Fibroblast of lung (primary cell): ENCODE measurements around the gene ZNF414. TPM values are rescaled to one million over a fixed set of nuclear protein-coding genes. Genes with fewer than 3 reads are reported as not detected.
"Not testable (repeated sequence)": the region's sequence is repeated elsewhere in the genome, so short reads cannot be mapped to it uniquely, and the experiment has no call there.

ENCODE experiments used
- DNase-seq, 2 donors: peaks; one replicate each; pipeline versions ENCODE4 v3.0.0 to v3.0.0-alpha.2; 2010; ENCODE audit warnings: low read depth in 2 of 2
- H2AFZ ChIP-seq: 2 replicates; pipeline ENCODE4 v1.5.1; 2012; ENCODE audit warnings: low read length, control low read depth, inconsistent platforms
- H3K27ac ChIP-seq: 2 replicates; pipeline ENCODE4 v1.5.1; 2011; ENCODE audit warnings: low read length, control low read depth; ENCODE audit not compliant: insufficient read depth
- H3K27me3 ChIP-seq: 2 replicates; pipeline ENCODE4 v1.5.1; 2011; ENCODE audit warnings: mild to moderate bottlenecking, low read length; ENCODE audit not compliant: control insufficient read depth, insufficient read depth
- H3K36me3 ChIP-seq: 2 replicates; pipeline ENCODE4 v1.5.1; 2011; ENCODE audit warnings: low read length; ENCODE audit not compliant: control insufficient read depth, insufficient read depth
- H3K4me1 ChIP-seq: 2 replicates; pipeline ENCODE4 v1.5.1; 2011; ENCODE audit warnings: low read length; ENCODE audit not compliant: control insufficient read depth, insufficient read depth; ENCODE audit errors: extremely low read depth
- H3K4me2 ChIP-seq: 2 replicates; pipeline ENCODE4 v1.5.1; 2011; ENCODE audit warnings: low read length, control low read depth; ENCODE audit not compliant: insufficient read depth; ENCODE audit errors: extremely low read depth
- H3K4me3 ChIP-seq, 4 experiments: fragments of 200-600 bp in 1 of 4; sonication (generic) in 1 of 4; replicated peaks in 1 of 4; 2 replicates each; pipeline ENCODE4 v1.5.1; 2011 to 2016; ENCODE audit warnings: low read length in 4 of 4, low read depth in 3 of 4, mild to moderate bottlenecking in 3 of 4, control low read depth in 2 of 4, inconsistent platforms in 1 of 4, mixed read lengths in 1 of 4; ENCODE audit not compliant: insufficient read depth in 1 of 4; ENCODE audit errors: control extremely low read depth in 1 of 4
- H3K79me2 ChIP-seq: 2 replicates; pipeline ENCODE4 v1.5.1; 2012; ENCODE audit warnings: mild to moderate bottlenecking, low read length, inconsistent platforms; ENCODE audit not compliant: control insufficient read depth, insufficient read depth
- H3K9ac ChIP-seq: 2 replicates; pipeline ENCODE4 v1.5.1; 2011; ENCODE audit warnings: mild to moderate bottlenecking, low read length, control low read depth; ENCODE audit not compliant: insufficient read depth
- H3K9me3 ChIP-seq: 2 replicates; pipeline ENCODE4 v1.5.1; 2012; ENCODE audit warnings: low read depth, low read length; ENCODE audit not compliant: control insufficient read depth, insufficient read depth
- H4K20me1 ChIP-seq: 2 replicates; pipeline ENCODE4 v1.5.1; 2011; ENCODE audit warnings: low read length; ENCODE audit not compliant: control insufficient read depth, insufficient read depth; ENCODE audit errors: extremely low read depth
- CTCF ChIP-seq, 2 donors: IDR thresholded peaks in 1 of 2; conservative IDR thresholded peaks in 1 of 2; 1 replicate in 1 of 2; 2 replicates in 1 of 2; pipeline ENCODE4 v1.5.1; 2011 to 2012; ENCODE audit warnings: low read length in 2 of 2, control low read depth in 1 of 2, inconsistent platforms in 1 of 2, low read depth in 1 of 2, mild to moderate bottlenecking in 1 of 2
- EZH2 ChIP-seq: IDR thresholded peaks from 2 replicates; pipeline ENCODE4 v1.5.1; 2012; ENCODE audit warnings: low read length, control low read depth, mild to moderate bottlenecking; ENCODE audit errors: missing control alignments
- polyA plus RNA-seq, 2 donors: library from polyadenylated mRNA; depleted of rRNA in 1 of 2; stranded (reverse) in 1 of 2; unstranded in 1 of 2; fragments of >200 nt; gene quantifications; 2 replicates each; pipeline ENCODE4 v1.2.1, GENCODE V29; 2011 to 2012; ENCODE audit warnings: missing spikeins in 1 of 2
- total RNA-seq: library from RNA; depleted of rRNA; stranded (reverse); fragments of >200 nt; gene quantifications from 2 replicates; pipeline ENCODE4 v1.2.1, GENCODE V29; 2014

Gene ZNF414
- total and polyA plus RNA-seq, 2 donors (not counting 1 experiment from before 2014, with no cell fraction given), result 3.4 to 4.0 TPM

GRCh38 chr19:8557642-8558238 is 43.8 kb upstream of the ZNF414 start:
- Histone ChIP-seq H3K79me2 (no peaks in the 10 kb centered on the region), H3K4me1 (no peaks in the 10 kb centered on the region), H3K4me2 (no peak overlapping the region), H3K9me3 (no peaks in the 10 kb centered on the region), H3K9ac (no peak overlapping the region), H3K27me3 (no peaks in the 10 kb centered on the region), H3K4me3 (no peak overlapping the region), H3K27ac (no peak overlapping the region), H4K20me1 (no peaks in the 10 kb centered on the region), H3K36me3 (no peaks in the 10 kb centered on the region), H2AFZ (no peak overlapping the region)
- DNase-seq, result no peak
- no peak for TF ChIP-seq EZH2
- TF ChIP-seq CTCF (conservative IDR thresholded peaks at IDR 0.05 in 1 of 2, IDR thresholded peaks at IDR 0.05 in 1 of 2; ENCODE audit: low read depth in 1 of 2, low read length in 2 of 2), result no peak

GRCh38 chr19:8553729-8554128 is 39.8 kb upstream of the ZNF414 start:
- not testable (repeated sequence) for H3K36me3 ChIP-seq, DNase-seq, H3K4me2 ChIP-seq, H4K20me1 ChIP-seq, H3K9me3 ChIP-seq, H3K27me3 ChIP-seq, H3K79me2 ChIP-seq, H3K4me3 ChIP-seq, H3K4me1 ChIP-seq, H2AFZ ChIP-seq, H3K27ac ChIP-seq, H3K9ac ChIP-seq

- Histone ChIP-seq H2AFZ (no peak overlapping the region), H3K9ac (no peak overlapping the region), H3K4me2 (no peak overlapping the region), H3K79me2 (no peaks in the 10 kb centered on the region), H3K36me3 (no peaks in the 10 kb centered on the region), H3K4me3 (no peak overlapping the region), H3K4me1 (no peaks in the 10 kb centered on the region), H3K27ac (no peak overlapping the region), H3K9me3 (no peaks in the 10 kb centered on the region), H3K27me3 (no peaks in the 10 kb centered on the region), H4K20me1 (no peaks in the 10 kb centered on the region)
- TF ChIP-seq CTCF (conservative IDR thresholded peaks at IDR 0.05 in 1 of 2, IDR thresholded peaks at IDR 0.05 in 1 of 2; ENCODE audit: low read depth in 1 of 2, low read length in 2 of 2) (no peak), EZH2 (no peak)
- DNase-seq, result peak; percentile 42 to 44
Observed at GRCh38 chr19:8552810-8553209, 38.8 kb upstream of the ZNF414 start.
